Stimulated activated CD4-positive, alpha-beta T cell treated with anti-CD3 and anti-CD28 coated beads, Interleukin-2, amount 100 ng/mL, for 24 hours (primary cell): ENCODE measurements around the gene SPEM1.

ENCODE experiments used
- DNase-seq, 2 donors: peaks; one replicate each; pipeline ENCODE4 v3.0.0-alpha.2; 2020

SPEM1 gene

GRCh38 chr17:7403043-7403726, 16.9 kb upstream of the SPEM1 start:
- DNase-seq = peak; percentile 27 to 34

GRCh38 chr17:7403727-7403976, 16.5 kb upstream of the SPEM1 start:
- DNase-seq = no peak

DNA sequence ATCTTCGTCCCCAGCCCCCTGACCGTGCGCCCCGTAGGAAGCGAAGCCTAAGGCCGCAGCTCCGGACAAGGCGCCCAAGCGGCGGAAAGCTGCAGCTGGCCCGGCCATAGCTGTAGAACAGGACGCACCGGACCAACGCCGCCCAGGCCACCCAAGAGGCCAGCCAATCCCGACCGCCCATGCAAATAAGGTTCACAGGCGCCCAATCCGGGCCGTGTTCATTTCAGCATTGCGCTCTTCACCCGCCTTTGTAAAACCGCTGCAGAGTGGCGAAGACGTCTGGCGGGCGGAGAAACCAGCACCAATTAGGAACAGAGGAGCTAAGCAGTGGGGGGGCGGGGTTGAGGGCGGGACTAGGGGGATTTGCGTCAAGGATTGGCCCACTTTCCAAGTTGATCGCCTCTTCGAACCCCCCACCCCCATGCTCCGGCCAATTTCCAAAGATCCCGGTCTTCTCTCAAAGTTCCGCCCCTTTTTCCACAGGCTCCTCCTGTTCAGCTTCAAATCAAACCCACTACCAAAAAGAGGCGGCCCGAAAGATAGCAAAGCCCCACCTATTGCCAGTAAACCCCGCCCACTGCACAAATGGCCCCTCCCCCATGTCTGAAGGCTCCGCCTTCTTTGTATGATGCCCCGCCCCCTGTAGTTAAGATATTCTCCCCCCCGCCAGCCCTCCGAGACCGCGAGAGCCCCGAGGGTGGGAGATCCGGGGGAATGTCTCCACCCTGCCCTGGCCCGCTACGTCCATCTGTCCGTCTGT, 16.0 kb upstream of the SPEM1 start, which contains the start of gene TMEM256:
TMEM256 (minus strand) TSS at position 121 of the 760 bp plus-strand sequence; CDS start at position 108, 13 bp downstream.
- DNase-seq = peak; percentile 94 to 95

DNA sequence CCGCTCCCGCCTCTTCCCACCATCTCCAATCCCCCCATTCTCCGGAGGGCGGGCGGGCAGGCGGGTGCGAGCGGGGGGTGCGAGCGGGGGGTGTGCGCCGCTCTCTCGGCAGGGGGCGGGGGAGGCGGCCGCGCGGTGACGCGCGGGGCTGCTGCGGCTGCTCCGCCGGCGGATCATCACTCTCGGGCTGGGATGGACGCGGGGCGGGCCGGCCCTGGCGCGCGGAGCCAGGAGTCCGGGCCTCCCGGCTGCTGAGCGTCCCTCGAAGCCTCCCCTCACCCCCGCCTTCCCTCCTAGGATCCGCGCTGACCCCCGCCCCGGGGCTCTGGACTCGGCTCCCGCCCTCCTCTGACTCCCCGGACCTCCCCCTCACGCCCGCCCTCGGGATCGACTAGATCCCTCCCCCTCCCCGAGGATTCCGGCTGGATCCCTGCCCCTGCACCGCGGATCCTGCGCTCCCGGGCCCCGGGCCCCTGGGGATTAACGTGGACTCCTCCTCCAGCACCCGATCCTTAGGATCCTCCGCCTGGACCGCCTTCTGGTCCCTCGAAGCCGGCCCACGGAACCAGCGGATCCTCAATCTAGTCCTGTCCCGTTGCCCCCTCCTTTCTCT, 15.3 kb upstream of the SPEM1 start:
- DNase-seq = peak in 1 of 2 donors; percentile 68

DNA sequence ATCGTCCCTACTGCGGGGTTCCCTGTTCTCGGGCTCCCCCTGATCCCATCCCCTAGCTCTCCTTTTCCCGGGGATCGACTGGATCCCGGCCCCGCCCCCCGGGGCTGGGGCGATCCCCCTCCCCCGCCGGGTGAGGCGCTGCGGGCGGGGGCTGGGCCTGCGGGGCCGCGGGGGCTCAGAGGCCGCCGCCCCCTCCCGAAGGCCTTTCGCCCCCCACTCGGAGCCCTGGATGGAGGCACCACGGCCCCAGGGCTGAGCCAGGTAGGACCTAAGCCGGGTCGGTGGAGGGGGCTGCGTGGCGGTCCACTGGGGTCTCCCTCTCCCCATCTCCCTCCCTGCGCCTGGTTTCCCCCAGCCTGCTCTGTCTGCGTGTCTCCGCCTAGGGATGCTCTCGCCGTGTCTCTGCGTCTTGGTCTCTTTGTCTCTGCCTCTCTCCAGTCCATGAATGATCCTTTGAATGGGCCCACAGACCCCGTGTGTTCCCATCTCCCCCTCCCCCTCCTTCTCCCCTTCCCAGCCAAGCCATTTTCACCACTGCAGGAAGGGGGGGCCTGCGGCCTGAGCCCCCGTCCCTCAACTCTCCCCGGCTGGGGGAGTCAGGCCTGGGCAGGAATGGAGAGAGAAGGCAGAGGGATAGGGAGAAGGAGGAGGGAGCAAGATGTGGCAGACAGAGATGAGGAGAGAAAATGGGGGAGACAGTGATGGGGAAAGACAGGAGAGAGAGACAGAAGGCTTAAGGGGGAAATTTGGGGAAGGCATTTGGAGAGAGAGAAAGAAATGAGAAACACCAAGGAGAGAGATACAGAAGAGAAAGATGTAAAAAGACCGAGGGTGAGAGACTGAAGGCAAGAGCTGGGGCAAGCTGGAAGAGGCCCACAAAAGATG, 14.5 kb upstream of the SPEM1 start:
- no peak for DNase-seq

GRCh38 chr17:7406235-7406825, 13.8 kb upstream of the SPEM1 start:
- no peak for DNase-seq

DNA sequence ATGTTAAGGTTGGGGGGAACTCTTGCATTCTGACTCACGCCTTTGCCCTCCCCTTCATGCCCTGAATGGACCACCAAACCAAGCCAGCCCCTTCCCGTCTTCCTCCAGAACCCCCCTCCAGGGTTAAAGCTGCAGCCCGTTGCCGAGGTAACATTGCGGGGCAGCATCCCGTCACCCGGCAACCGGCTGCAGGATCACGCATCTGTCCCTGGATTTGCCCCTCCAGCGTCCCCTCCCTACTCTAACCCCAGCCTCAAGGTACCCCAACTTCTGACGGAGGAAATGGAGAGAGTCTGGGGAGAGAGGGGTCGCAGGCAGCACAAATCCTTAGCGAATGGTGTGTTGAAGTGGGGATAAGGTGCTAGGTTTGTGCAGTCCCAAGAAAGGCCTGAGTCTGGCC, 13.0 kb upstream of the SPEM1 start:
- no peak for DNase-seq

DNA sequence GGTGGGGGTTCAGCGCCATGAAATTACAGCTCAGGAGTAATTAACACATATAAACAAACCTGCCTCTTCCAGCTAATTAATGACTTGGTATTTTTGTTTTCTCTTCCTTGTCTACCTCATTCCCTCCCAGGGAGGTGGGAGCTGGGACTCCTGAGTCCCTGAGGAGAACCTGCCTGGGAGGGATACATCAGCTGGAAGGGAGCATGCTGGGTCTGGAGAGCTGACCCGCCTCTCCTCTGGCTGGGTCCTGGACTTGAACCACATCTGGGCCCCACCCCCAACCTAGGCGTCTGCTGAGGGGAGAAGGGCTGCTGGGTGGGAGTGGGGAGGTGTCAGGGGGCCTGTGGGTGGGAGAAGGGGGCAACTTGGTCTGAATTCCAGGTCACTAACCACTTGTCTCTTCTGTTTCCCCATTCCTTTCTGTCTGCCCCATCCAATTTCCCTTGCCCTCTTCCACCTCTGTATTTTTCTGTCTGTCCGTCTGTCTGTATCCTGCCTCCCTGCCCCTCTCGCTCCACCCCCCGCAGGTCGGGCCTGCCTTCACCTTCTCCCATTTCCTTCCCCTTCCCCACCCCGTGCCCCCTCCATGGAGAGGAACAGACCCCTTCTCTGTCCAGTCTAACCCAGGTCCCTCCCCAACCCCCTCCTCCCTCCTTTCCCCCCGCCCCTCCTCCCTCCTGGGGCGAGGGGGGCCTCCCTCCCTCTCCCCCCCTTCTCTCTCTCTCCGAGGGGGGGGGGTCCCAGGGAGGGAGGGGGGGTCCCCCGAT, 12.5 kb upstream of the SPEM1 start, which contains the start of gene NLGN2:
NLGN2 (plus strand) TSS at position 361 of the 767 bp plus-strand sequence. CDS start 411 bp downstream, outside the sequence.
- no peak for DNase-seq

GRCh38 chr17:7408252-7408727, 11.8 kb upstream of the SPEM1 start:
- DNase-seq = peak in 1 of 2 donors; percentile 25

- DNase-seq = no peak
Observed at GRCh38 chr17:7408863-7409262, 11.3 kb upstream of the SPEM1 start.

GRCh38 chr17:7409716-7410115, 10.4 kb upstream of the SPEM1 start:
- no peak for DNase-seq

DNA sequence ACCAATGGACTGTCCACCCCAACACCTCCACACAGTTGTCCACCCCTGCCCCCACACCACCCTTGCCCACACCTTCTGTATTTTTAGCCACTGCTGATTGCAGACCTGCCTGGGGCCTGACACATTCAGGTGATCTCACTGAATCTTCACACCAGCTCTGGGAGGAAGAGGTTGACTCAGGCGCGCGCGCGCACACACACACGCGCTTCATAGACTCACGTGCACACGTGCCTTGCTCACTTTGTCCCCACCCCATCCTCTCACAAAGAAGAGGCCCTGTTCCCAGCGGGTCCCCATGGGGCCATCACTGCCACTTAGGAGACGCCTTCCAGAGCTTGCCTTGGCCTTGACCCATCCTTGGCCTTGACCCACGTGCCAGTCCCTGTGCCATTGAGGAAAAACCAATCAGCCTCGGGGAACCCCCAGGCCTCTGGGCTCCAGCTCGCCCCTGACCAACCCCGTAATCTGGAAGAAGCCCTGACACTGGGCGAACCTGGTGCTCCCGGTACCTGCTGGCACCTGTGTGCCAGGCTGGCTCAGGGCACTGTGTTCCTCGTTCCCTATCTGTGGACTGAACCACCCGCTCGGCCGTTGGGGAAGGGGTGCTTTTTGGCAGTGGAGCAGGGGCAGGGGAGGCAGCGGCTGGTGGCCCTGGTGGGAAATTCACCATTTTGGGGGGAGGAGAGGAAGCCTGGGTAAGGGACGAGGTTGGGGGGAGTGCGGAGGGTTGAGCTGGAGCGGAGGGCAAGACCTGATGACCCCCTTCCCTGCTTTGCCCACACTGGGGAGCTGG, 9.3 kb upstream of the SPEM1 start:
- no peak for DNase-seq

DNA sequence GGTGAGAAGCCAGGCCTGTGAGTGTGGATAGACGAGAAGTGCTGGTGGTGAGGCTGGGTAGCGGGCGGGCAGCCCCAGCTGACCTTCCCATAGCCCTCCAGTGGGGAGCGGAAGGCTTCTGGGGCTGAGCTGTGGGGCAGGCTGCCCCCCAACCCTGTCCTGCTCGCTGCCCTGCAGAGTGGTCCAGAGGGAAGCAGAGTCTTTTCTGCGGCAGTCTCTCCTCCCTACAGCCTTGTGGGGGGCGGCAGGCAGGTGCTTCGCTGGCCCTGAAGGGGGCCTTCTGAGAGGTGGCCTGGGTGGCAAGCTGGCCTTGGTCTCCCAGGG, 8.7 kb upstream of the SPEM1 start:
- no peak for DNase-seq

- no peak for DNase-seq
Observed at GRCh38 chr17:7413346-7413985, 6.7 kb upstream of the SPEM1 start.

- no peak for DNase-seq
Observed at GRCh38 chr17:7414837-7415236, 5.3 kb upstream of the SPEM1 start.

- no peak for DNase-seq
Observed at GRCh38 chr17:7415784-7416183, 4.3 kb upstream of the SPEM1 start.

DNA sequence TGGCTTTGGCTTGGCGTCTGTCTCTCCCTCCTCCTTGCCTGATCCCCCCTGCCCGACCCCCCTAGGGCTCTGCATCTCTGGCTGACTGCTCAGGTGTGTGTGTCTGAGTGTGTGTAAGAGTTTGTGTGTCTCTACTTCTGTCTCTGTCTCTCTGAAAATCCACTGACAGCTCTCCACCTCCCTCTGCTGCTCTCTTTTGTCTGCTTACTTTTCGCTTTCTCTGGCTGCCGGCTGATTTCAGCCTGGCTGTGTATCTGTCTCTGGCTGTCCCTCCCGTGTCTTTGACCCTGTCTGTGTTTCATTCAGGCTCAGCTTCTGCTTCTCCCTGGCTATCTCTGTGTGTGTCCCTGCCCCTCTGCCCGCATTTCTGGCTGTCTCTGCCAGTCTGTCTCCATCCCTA, 3.8 kb upstream of the SPEM1 start:
- no peak for DNase-seq

DNA sequence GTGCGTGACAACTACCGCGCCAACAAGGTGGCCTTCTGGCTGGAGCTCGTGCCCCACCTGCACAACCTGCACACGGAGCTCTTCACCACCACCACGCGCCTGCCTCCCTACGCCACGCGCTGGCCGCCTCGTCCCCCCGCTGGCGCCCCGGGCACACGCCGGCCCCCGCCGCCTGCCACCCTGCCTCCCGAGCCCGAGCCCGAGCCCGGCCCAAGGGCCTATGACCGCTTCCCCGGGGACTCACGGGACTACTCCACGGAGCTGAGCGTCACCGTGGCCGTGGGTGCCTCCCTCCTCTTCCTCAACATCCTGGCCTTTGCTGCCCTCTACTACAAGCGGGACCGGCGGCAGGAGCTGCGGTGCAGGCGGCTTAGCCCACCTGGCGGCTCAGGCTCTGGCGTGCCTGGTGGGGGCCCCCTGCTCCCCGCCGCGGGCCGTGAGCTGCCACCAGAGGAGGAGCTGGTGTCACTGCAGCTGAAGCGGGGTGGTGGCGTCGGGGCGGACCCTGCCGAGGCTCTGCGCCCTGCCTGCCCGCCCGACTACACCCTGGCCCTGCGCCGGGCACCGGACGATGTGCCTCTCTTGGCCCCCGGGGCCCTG, 3.0 kb upstream of the SPEM1 start:
- no peak for DNase-seq

GRCh38 chr17:7418472-7419152, 1.5 kb upstream of the SPEM1 start:
- DNase-seq = no peak
